Neural cell (in vitro differentiated cells): ENCODE data around the gene IFT43.

Source experiments
- CTCF ChIP-seq: fragments of 450-650 bp; IDR thresholded peaks from 2 replicates; pipeline ENCODE4 v1.5.1; 2014; ENCODE audit warnings: antibody characterized with exemption, mild to moderate bottlenecking, moderate library complexity; ENCODE audit not compliant: poor library complexity, severe bottlenecking
- RAD21 ChIP-seq: fragments of 450-650 bp; conservative IDR thresholded peaks from 2 replicates; pipeline ENCODE4 v1.6.1; 2014; ENCODE audit warnings: antibody characterized with exemption, mild to moderate bottlenecking, moderate library complexity
- SMC3 ChIP-seq: fragments of 450-650 bp; conservative IDR thresholded peaks from 2 replicates; pipeline ENCODE4 v1.6.1; 2014; ENCODE audit warnings: antibody characterized with exemption, mild to moderate bottlenecking, moderate library complexity; ENCODE audit not compliant: poor library complexity
- TAF1 ChIP-seq: IDR thresholded peaks from 2 replicates; pipeline ENCODE4 v1.6.1; 2012; ENCODE audit warnings: low read depth

- TF ChIP-seq RAD21 (no peak), CTCF (no peak), SMC3 (no peak), TAF1 (no peak)
Observed at GRCh38 chr14:76040704-76041103, 55.1 kb downstream of the IFT43 start.
